ENCODE results near the gene LGMN. TPM values are rescaled to one million over a fixed set of nuclear protein-coding genes. Genes with fewer than 3 reads are reported as not detected.

The LGMN gene
- total RNA-seq, 2 donors from 2014 or later = 83.6 to 167 TPM

DNA sequence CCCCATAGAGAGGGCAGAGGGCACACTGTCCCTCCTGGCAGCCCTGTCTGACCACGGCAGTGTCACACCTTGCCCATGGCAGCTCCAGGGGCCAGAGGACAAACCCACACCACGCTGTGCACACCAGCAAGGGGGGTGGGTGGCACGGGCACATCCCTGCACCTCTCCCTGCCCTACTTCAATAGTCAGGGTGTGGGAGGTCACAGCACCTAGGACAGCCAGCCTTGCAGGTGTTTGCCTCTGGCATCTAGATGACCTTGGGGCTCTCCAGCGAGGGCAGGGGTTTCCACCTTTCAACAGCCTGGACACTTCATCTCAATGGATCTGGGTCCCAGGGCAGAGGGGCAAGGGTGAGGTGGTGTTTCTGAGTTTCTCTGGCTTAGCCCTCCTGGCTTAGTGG, 69.2 kb downstream of the LGMN start:
- H3K4me3 ChIP-seq = no peak overlapping the region
- H3K27me3 ChIP-seq (replicated peaks; ENCODE audit: insufficient read depth) = no peaks in the 10 kb centered on the region
- ATAC-seq (ENCODE audit: insufficient number of reproducible peaks, low FRiP score, low read depth) (no peak), DNase-seq (ENCODE audit: low spot score) (no peak)
- H3K9me3 ChIP-seq = no peaks in the 10 kb centered on the region
- peaks cover 5 to 9% of the 10 kb centered on the region in 2 donors for H3K4me1 ChIP-seq (ENCODE audit: control insufficient read depth in 1 of 2, low read depth in 2 of 2)
- H3K27ac ChIP-seq = no peak overlapping the region
- H3K36me3 ChIP-seq = peaks cover 25% of the 10 kb centered on the region
- TF ChIP-seq, protein P1, sequence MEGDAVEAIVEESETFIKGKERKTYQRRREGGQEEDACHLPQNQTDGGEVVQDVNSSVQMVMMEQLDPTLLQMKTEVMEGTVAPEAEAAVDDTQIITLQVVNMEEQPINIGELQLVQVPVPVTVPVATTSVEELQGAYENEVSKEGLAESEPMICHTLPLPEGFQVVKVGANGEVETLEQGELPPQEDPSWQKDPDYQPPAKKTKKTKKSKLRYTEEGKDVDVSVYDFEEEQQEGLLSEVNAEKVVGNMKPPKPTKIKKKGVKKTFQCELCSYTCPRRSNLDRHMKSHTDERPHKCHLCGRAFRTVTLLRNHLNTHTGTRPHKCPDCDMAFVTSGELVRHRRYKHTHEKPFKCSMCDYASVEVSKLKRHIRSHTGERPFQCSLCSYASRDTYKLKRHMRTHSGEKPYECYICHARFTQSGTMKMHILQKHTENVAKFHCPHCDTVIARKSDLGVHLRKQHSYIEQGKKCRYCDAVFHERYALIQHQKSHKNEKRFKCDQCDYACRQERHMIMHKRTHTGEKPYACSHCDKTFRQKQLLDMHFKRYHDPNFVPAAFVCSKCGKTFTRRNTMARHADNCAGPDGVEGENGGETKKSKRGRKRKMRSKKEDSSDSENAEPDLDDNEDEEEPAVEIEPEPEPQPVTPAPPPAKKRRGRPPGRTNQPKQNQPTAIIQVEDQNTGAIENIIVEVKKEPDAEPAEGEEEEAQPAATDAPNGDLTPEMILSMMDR (IDR thresholded peaks at IDR 0.05) = no peak

- H3K4me1 ChIP-seq (ENCODE audit: control insufficient read depth in 1 of 2, low read depth in 2 of 2) = peaks cover 5 to 9% of the 10 kb centered on the region in 2 donors
- no peak for DNase-seq (ENCODE audit: low spot score)
- H3K27me3 ChIP-seq (replicated peaks; ENCODE audit: insufficient read depth) = no peaks in the 10 kb centered on the region
- H3K27ac ChIP-seq = no peak overlapping the region
- H3K36me3 ChIP-seq = peaks cover 28% of the 10 kb centered on the region
- H3K9me3 ChIP-seq = no peaks in the 10 kb centered on the region
- H3K4me3 ChIP-seq = no peak overlapping the region
- TF ChIP-seq, protein P1 (IDR thresholded peaks at IDR 0.05) = no peak
- no peak for ATAC-seq (ENCODE audit: insufficient number of reproducible peaks, low FRiP score, low read depth)
Measured at GRCh38 chr14:92678766-92679165, 69.7 kb downstream of the LGMN start.

- Histone ChIP-seq H3K36me3 (peaks cover 28% of the 10 kb centered on the region), H3K4me1 (ENCODE audit: control insufficient read depth in 1 of 2, low read depth in 2 of 2) (peaks cover 5 to 9% of the 10 kb centered on the region in 2 donors), H3K9me3 (no peaks in the 10 kb centered on the region), H3K27me3 (replicated peaks; ENCODE audit: insufficient read depth) (no peaks in the 10 kb centered on the region), H3K27ac (no peak overlapping the region), H3K4me3 (no peak overlapping the region)
- ATAC-seq (ENCODE audit: insufficient number of reproducible peaks, low FRiP score, low read depth) (no peak), DNase-seq (ENCODE audit: low spot score) (no peak)
- TF ChIP-seq, protein P1 (IDR thresholded peaks at IDR 0.05) = no peak
Measured at GRCh38 chr14:92677955-92678354, 70.5 kb downstream of the LGMN start.

- Histone ChIP-seq H3K4me3 (no peak overlapping the region), H3K4me1 (ENCODE audit: control insufficient read depth in 1 of 2, low read depth in 2 of 2) (peaks cover 5 to 9% of the 10 kb centered on the region in 2 donors), H3K9me3 (no peaks in the 10 kb centered on the region), H3K27me3 (replicated peaks; ENCODE audit: insufficient read depth) (no peaks in the 10 kb centered on the region), H3K36me3 (peaks cover 26% of the 10 kb centered on the region), H3K27ac (no peak overlapping the region)
- TF ChIP-seq, protein P1 (IDR thresholded peaks at IDR 0.05) = no peak
- DNase-seq (ENCODE audit: low spot score) (no peak), ATAC-seq (ENCODE audit: insufficient number of reproducible peaks, low FRiP score, low read depth) (no peak)
Measured at GRCh38 chr14:92677087-92677668, 71.2 kb downstream of the LGMN start.

- Histone ChIP-seq H3K27ac (no peak overlapping the region), H3K36me3 (peaks cover 27% of the 10 kb centered on the region), H3K27me3 (replicated peaks; ENCODE audit: insufficient read depth) (no peaks in the 10 kb centered on the region), H3K4me1 (ENCODE audit: control insufficient read depth in 1 of 2, low read depth in 2 of 2) (peaks cover 5 to 9% of the 10 kb centered on the region in 2 donors), H3K4me3 (no peak overlapping the region), H3K9me3 (no peaks in the 10 kb centered on the region)
- TF ChIP-seq, protein P1 (IDR thresholded peaks at IDR 0.05) = no peak
- ATAC-seq (ENCODE audit: insufficient number of reproducible peaks, low FRiP score, low read depth) = no peak
- DNase-seq (ENCODE audit: low spot score) = no peak
Measured at GRCh38 chr14:92676403-92677086, 71.9 kb downstream of the LGMN start.

Measured in thoracic aorta (tissue), 2 donors.